Mucosa of rectum (tissue), 2 donors: ENCODE results near the gene NPTN.
"Not testable (repeated sequence)": the region's sequence is repeated elsewhere in the genome, so short reads cannot be mapped to it uniquely, and the experiment has no call there.

Experiments used
- H3K27ac ChIP-seq, 2 donors: one replicate each; pipeline ENCODE4 v1.7.0; 2013; ENCODE audit warnings: inconsistent platforms in 2 of 2, low read depth in 2 of 2, low read length in 2 of 2
- H3K27me3 ChIP-seq, 2 donors: one replicate each; pipeline ENCODE4 v1.7.0; 2013; ENCODE audit warnings: low read length in 2 of 2; ENCODE audit not compliant: control insufficient read depth in 2 of 2, insufficient read depth in 2 of 2
- H3K36me3 ChIP-seq, 2 donors: one replicate each; pipeline ENCODE4 v1.7.0; 2013; ENCODE audit warnings: low read length in 2 of 2; ENCODE audit not compliant: control insufficient read depth in 2 of 2, insufficient read depth in 2 of 2
- H3K4me1 ChIP-seq, 2 donors: one replicate each; pipeline ENCODE4 v1.7.0; 2013; ENCODE audit warnings: low read length in 2 of 2, mild to moderate bottlenecking in 1 of 2; ENCODE audit not compliant: control insufficient read depth in 2 of 2, insufficient read depth in 2 of 2
- H3K4me3 ChIP-seq, 2 donors: one replicate each; pipeline ENCODE4 v1.7.0; 2013; ENCODE audit warnings: low read length in 2 of 2
- H3K9ac ChIP-seq, 2 donors: one replicate each; pipeline ENCODE4 v1.7.0; 2013; ENCODE audit warnings: low read length in 2 of 2, low read depth in 1 of 2, mild to moderate bottlenecking in 1 of 2
- H3K9me3 ChIP-seq, 2 donors: one replicate each; pipeline ENCODE4 v1.7.0; 2013; ENCODE audit warnings: low read length in 2 of 2; ENCODE audit not compliant: control insufficient read depth in 2 of 2
- donor health status: healthy.
- donor health status: Normal muscosa, but diverticular disease.

NPTN gene

DNA sequence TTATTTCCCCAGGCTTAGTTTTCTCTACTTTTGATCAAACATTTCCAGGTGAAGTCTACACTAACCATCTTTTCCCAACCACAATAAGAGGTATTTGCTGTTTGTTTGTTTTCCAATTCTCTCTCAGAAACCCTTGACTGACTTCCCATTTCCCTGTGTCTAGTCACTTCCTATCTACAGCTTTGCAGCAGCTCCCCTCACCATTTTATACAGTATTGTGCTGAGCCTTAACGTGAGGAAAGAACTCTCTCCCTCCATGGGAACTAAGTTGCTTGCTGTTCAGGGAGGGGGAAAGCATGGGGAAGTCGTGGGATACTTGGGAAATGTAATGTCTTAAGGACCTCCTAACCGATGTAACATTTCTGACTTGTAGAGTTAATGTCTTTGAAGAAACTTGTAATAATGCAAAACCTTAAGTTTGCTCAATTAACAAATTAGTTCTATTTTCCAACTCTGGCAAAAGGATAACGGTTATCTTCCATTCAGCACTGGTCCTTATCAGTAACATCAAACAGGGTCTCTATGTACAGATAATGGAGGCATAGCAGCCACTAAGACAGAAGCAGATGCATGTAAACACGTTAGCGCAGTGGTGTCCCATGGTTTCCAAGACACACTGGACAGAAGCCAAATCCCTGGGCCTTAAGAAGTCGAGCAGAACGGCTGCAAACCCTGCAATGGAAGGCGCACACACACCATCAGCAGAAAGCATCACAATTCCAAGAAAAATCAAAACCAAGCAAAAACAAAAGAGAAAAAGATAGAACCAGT, 39.7 kb downstream of the NPTN start:
- Histone ChIP-seq H3K36me3 (peaks cover 13 to 18% of the 10 kb centered on the region in 2 donors), H3K27ac (no peak overlapping the region), H3K27me3 (no peaks in the 10 kb centered on the region), H3K9ac (no peak overlapping the region), H3K4me1 (peaks cover 0 to 8% of the 10 kb centered on the region in 2 donors), H3K9me3 (no peaks in the 10 kb centered on the region), H3K4me3 (no peak overlapping the region)

GRCh38 chr15:73590263-73590662, 42.9 kb downstream of the NPTN start:
- H3K9me3 ChIP-seq = no peaks in the 10 kb centered on the region
- H3K27ac ChIP-seq = no peak overlapping the region
- H3K36me3 ChIP-seq = peaks cover 31 to 41% of the 10 kb centered on the region in 2 donors
- peaks cover 0 to 2% of the 10 kb centered on the region in 2 donors for H3K4me1 ChIP-seq
- no peak overlapping the region for H3K4me3 ChIP-seq
- H3K9ac ChIP-seq = no peak overlapping the region
- H3K27me3 ChIP-seq = no peaks in the 10 kb centered on the region

DNA sequence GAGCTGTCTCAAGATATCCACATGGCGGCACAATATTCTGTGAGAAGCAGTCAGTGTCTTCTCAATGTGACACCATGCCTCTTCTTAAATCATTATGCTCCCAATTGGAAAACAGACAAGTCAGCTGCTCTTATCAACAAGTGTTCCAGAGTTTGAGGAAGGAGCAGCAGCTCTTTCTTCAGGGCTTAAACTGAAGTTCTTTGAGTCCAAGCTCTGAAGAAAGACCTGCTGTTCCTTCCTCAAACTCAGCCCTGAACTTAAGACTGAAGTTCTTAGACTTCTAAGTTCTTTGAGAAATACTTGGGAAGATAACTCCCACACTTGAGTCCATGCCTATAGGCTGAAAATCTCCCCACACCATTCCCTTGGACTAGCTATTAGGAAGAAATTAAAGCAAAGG, 43.4 kb downstream of the NPTN start:
- no peak overlapping the region for H3K9ac ChIP-seq
- no peak overlapping the region for H3K27ac ChIP-seq
- no peaks in the 10 kb centered on the region for H3K27me3 ChIP-seq
- peaks cover 0 to 2% of the 10 kb centered on the region in 2 donors for H3K4me1 ChIP-seq
- H3K4me3 ChIP-seq = no peak overlapping the region
- H3K9me3 ChIP-seq = no peaks in the 10 kb centered on the region
- H3K36me3 ChIP-seq = peaks cover 31 to 44% of the 10 kb centered on the region in 2 donors

GRCh38 chr15:73585871-73586654, 47.1 kb downstream of the NPTN start:
- H3K9me3 ChIP-seq = no peaks in the 10 kb centered on the region
- no peak overlapping the region for H3K9ac ChIP-seq
- no peak overlapping the region for H3K4me3 ChIP-seq
- H3K27ac ChIP-seq = no peak overlapping the region
- peaks cover 53 to 62% of the 10 kb centered on the region in 2 donors for H3K36me3 ChIP-seq
- no peaks in the 10 kb centered on the region for H3K27me3 ChIP-seq
- no peaks in the 10 kb centered on the region for H3K4me1 ChIP-seq

DNA sequence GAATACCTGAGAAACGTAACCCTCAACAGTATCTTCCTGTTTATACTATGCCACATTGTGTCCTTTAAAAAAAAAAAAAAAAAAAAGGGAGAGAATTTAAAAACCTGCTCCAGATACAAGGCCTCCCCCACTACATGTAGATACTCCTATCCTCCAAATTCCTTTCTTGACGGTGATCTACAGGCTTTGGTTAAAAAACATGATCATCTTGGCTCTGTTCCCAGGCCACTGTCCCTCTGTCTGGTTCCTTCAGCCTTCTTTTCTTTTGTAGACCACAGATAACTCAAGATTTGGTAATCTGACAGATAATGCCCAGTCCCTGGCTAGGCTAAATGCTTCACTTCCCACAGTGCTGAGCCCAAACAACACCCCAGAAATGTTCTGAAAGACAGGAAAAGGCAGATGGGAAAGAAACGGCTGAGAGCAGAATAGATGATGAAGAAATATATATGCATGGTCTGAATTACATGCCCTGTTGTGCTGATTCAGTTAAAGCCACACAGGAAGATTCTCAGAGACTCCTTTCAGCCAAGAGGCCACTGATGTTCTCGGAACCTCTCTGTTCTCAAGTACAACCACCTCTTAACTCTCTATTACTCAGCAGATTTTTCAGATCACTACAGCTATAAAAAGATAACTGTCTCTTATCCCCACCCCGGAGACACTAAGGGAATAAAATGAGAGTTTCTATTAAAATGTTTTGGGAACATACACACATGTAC, 48.3 kb downstream of the NPTN start:
- H3K9ac ChIP-seq = no peak overlapping the region
- no peak overlapping the region for H3K4me3 ChIP-seq
- no peaks in the 10 kb centered on the region for H3K27me3 ChIP-seq
- no peak overlapping the region for H3K27ac ChIP-seq
- H3K36me3 ChIP-seq = peaks cover 54 to 66% of the 10 kb centered on the region in 2 donors
- no peaks in the 10 kb centered on the region for H3K9me3 ChIP-seq
- no peaks in the 10 kb centered on the region for H3K4me1 ChIP-seq

- H3K4me3 ChIP-seq = no peak overlapping the region
- H3K27ac ChIP-seq = no peak overlapping the region
- no peaks in the 10 kb centered on the region for H3K9me3 ChIP-seq
- no peak overlapping the region for H3K9ac ChIP-seq
- H3K36me3 ChIP-seq = peaks cover 51 to 60% of the 10 kb centered on the region in 2 donors
- no peaks in the 10 kb centered on the region for H3K27me3 ChIP-seq
- H3K4me1 ChIP-seq = no peaks in the 10 kb centered on the region
These were observed 49.6 kb downstream of the NPTN start for GRCh38 chr15:73583544-73583943.

- Histone ChIP-seq H3K27me3 (no peaks in the 10 kb centered on the region), H3K27ac (no peak overlapping the region), H3K9ac (no peak overlapping the region), H3K4me1 (peaks cover 0 to 5% of the 10 kb centered on the region in 2 donors), H3K4me3 (no peak overlapping the region), H3K9me3 (no peaks in the 10 kb centered on the region), H3K36me3 (peaks cover 52 to 57% of the 10 kb centered on the region in 2 donors)
These were observed 50.3 kb downstream of the NPTN start for GRCh38 chr15:73582851-73583379.

- H3K4me1 ChIP-seq = peaks cover 9 to 32% of the 10 kb centered on the region in 2 donors
- peak overlapping the region in 1 of 2 donors; percentile 36 for H3K9ac ChIP-seq
- H3K9me3 ChIP-seq = no peaks in the 10 kb centered on the region
- peak overlapping the region; percentile 39 to 86 for H3K27ac ChIP-seq
- H3K27me3 ChIP-seq = no peaks in the 10 kb centered on the region
- H3K36me3 ChIP-seq = peaks cover 30 to 41% of the 10 kb centered on the region in 2 donors
- H3K4me3 ChIP-seq = no peak overlapping the region
These were observed 55.2 kb downstream of the NPTN start for GRCh38 chr15:73578026-73578425.

DNA sequence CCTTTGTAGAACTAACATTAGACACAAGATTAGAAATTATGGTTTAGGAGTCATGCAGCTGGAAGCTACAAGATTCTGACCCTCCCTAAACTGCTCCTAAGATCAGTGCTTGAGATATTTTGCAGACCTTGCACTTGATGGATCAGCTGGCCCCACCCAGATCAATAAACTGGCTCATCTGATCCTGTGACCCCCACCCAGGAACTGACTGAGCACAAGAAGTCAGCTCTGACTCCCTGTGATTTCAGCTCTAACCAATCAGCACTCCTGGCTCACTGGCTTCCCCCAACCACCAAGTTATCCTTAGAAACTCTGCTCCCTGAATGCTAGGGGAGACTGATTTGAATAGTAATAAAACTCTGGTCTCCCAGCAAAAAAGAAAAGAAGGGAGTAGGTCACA, 55.6 kb downstream of the NPTN start:
- not testable (repeated sequence) for H3K27me3 ChIP-seq, H3K9me3 ChIP-seq, H3K4me3 ChIP-seq, H3K9ac ChIP-seq
- Histone ChIP-seq H3K4me1 (peaks cover 13 to 37% of the 10 kb centered on the region in 2 donors), H3K36me3 (peaks cover 26 to 40% of the 10 kb centered on the region in 2 donors), H3K27ac (peak overlapping the region; percentile 39 to 86)
